ENCODE data around the gene HMSD.

The HMSD gene

GRCh38 chr18:63956755-63957154 is 7.7 kb downstream of the HMSD start:
- no peak for DNase-seq (ENCODE audit: low spot score)

GRCh38 chr18:63960891-63961290 is 11.8 kb downstream of the HMSD start:
- no peak for DNase-seq (ENCODE audit: low spot score)

DNA sequence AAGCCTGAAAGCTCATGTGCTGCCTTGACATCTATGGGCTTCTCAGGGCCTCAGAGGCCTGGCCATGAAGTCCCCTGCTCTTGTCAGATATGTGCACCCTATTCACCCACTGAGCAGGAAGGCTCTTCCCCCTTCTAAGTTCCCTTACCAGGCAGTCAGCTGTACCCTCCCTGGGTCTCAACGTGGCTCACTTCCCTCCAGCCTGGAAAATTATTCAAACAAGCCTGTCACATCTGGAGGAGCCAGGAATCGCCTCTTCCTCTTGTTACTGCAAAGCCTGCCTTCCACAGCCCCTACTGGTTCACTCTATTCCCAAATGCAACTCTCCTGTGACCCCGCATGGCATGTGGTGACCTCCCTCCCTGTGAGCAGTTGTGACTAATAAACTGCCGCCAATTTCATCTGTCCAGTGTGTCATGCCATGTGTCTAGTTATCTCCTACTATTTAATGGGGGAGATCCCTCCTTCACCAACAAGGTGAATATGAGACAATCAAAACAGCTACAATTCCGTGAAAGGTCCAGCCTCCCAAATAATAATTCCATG is 12.4 kb downstream of the HMSD start:
- DNase-seq (ENCODE audit: low spot score), result no peak

GRCh38 chr18:63962137-63962536 is 13.0 kb downstream of the HMSD start:
- no peak for DNase-seq (ENCODE audit: low spot score)

DNA sequence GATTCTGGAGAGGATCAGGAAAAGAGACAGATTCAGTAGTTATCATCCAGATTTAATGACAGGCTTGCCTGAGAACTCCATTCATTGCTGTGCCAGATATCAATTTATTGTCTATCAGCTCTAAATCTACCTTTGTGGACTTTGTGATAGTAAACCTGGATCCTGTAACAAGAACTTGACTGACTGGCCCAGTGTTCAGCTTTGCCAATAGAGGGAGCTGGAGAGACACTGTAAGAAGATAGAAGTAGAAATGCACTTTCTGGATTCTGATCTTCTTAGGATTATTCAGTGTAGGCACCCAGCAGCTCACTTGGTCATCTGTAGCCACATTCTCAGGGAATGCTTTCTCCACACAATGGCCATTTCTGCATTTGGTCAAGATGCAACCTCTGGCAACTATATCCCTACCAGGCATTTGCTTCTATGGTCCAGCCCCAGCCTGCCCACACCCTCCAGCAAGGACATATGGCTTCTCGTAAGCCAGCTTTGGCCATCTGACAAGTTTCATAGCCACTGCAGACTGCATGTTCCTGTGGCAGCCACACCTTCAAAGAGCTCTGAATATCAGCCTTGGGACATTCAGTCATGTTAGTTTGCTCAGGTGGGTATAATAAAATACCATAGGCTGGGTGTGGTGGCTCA is 14.6 kb downstream of the HMSD start:
- no peak for DNase-seq (ENCODE audit: low spot score)

DNA sequence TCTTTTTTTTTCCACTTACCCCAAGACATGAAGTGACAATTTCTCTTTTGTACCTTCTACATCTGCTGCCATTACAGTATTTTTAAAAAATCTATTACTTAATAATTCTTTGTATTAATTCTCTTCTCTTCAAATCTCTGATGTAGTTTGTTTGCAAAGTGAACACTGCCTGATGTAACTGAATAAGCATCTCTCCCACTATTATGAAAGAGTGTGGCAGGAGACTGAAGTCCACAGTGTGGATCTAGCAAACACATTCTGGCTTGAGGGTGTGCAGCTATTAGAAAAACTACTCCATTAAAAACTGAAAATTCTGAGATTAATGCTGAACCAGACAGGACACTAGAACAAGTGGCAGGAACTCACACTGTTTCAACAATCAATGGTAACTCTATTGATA is 15.8 kb downstream of the HMSD start:
- no peak for DNase-seq (ENCODE audit: low spot score)

- DNase-seq (ENCODE audit: low spot score), result no peak
These were observed 16.7 kb downstream of the HMSD start for GRCh38 chr18:63965716-63966330.

- peak; percentile 53 for DNase-seq (ENCODE audit: low spot score)
These were observed 21.1 kb downstream of the HMSD start, which contains the start of gene SERPINB8 for GRCh38 chr18:63969942-63970808. Gene SERPINB8, plus strand, starts transcription at chr18:63970081. Its CDS starts 8,228 bp downstream, at chr18:63978309.

GRCh38 chr18:63970809-63971205 is 21.7 kb downstream of the HMSD start:
- DNase-seq (ENCODE audit: low spot score), result no peak

GRCh38 chr18:63971320-63972001 is 22.4 kb downstream of the HMSD start:
- no peak for DNase-seq (ENCODE audit: low spot score)

- DNase-seq (ENCODE audit: low spot score), result no peak
These were observed 22.9 kb downstream of the HMSD start for GRCh38 chr18:63972002-63972376.

- no peak for DNase-seq (ENCODE audit: low spot score)
These were observed 25.9 kb downstream of the HMSD start for GRCh38 chr18:63974991-63975390.

DNA sequence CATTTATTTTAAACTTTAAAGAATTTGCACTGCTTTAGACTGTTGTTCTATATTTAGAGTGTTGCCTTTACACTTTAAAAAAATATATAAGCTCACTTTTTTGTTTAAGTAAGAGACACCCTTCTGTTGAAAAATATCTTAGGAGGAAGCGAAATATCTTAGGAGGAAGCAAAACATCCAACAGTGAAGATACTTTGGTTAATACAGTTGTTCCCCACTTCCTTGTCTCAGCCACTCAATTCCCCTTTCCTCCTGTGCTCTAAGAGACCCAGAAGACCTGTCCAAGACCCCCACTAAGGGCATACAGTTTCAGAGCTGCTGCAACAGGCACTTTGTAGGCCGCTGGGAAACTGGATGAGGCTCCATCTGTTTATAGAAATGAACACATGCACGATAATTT is 26.5 kb downstream of the HMSD start:
- DNase-seq (ENCODE audit: low spot score), result no peak

DNA sequence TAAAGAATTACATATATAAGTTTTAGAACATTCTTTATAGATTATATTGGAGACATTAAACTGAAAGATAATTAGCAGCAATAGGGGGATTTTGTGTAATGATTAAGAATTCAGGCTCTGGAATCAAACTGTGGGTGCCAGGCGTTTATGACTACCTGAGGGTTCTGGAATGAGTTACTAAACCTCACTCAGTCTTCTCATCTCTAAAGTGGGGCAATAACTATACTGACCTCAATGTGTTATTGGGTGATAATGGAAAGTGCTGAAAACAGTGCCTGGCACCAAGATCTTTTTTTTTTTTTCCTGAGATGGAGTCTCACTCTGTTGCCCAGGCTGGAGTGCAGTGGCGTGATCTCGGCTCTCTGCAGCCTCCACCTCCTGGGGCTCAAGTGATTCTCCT is 27.9 kb downstream of the HMSD start:
- DNase-seq (ENCODE audit: low spot score), result no peak

DNA sequence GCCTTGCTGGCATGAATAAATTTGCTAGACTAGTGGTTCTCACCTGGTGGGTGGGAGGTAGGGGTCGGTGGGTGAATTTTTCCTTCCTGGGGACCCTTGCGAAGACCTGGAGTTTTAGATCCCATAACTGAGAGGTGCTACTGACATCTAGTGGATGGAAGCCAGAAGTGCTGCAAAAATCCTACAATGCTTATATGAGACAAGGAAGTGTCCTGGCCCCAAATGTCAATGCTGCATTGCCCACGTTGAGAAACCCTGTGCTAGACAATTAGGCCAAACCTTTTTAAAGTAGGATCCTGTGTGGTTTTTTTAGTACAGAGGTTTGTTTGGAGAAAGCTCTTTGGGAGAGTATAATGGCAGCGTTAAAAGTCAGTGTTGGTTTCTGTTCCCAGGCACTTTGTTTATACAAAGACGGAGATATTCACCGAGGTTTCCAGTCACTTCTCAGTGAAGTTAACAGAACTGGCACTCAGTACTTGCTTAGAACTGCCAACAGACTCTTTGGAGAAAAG is 30.4 kb downstream of the HMSD start:
- peak; percentile 65 for DNase-seq (ENCODE audit: low spot score)

- no peak for DNase-seq (ENCODE audit: low spot score)
These were observed 30.9 kb downstream of the HMSD start for GRCh38 chr18:63980027-63980426.

DNA sequence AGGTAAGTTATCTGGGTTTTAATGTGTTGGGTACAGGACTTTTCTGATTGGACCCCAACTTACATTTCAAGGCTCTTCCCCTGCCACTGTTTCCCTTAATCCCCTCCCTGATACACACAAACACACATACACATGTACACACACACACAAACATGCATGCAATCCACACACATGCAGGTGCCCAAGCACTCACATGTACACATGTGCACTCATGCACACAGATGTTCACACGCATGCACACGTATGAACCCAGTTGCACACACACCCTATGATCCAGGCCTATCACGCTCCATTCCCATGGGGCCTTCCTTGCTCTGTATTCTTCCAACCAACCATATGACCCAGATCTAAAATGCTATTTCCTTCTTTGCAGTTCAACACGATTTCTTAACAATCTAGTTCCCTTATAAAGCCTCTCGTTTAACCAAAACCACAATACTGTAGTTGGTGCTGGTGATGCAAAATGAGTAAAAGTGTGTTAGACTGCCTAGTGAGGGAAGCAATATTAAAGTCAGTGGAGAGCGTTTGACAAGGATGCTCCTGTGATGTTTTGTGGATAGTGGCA is 31.9 kb downstream of the HMSD start:
- DNase-seq (ENCODE audit: low spot score), result no peak

DNA sequence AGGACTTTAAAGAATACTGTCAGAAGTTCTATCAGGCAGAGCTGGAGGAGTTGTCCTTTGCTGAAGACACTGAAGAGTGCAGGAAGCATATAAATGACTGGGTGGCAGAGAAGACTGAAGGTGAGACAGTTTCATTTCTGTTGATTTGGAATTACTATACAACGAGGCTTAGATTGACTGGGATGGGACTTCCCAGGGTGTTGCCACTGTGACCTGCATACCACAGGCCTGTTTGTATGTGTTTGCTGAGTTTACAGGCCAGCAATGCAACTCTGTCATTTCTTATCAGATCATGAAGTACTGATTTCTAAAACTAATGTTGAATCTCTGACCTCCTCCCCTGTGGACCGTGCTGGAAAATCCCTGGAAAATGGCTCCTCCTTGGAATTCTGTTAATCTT is 32.6 kb downstream of the HMSD start:
- DNase-seq (ENCODE audit: low spot score), result no peak

GRCh38 chr18:63982361-63982760 is 33.3 kb downstream of the HMSD start:
- DNase-seq (ENCODE audit: low spot score), result no peak

- no peak for DNase-seq (ENCODE audit: low spot score)
These were observed 37.8 kb downstream of the HMSD start for GRCh38 chr18:63986885-63987284.

- no peak for DNase-seq (ENCODE audit: low spot score)
These were observed 38.6 kb downstream of the HMSD start for GRCh38 chr18:63987743-63988142.

- no peak for DNase-seq (ENCODE audit: low spot score)
These were observed 43.6 kb downstream of the HMSD start for GRCh38 chr18:63992751-63993150.
